OCI-LY7 (cell line): ENCODE results near the gene KCNQ1.

ENCODE experiments used
- CTCF ChIP-seq: fragments of 200-600 bp; sonication (generic); conservative IDR thresholded peaks from 2 replicates; pipeline ENCODE4 v1.5.1; 2014; ENCODE audit warnings: mild to moderate bottlenecking, antibody characterized with exemption, low read length, moderate library complexity, mixed read lengths
- EZH2phosphoT487 ChIP-seq: fragments of 200-600 bp; sonication (generic); IDR thresholded peaks from 2 replicates; pipeline ENCODE4 v1.6.1; 2018; ENCODE audit warnings: low read depth, borderline replicate concordance, mild to moderate bottlenecking, mixed run types, antibody characterized with exemption, low read length, moderate library complexity, mixed read lengths

- TF ChIP-seq EZH2phosphoT487 (no peak), CTCF (no peak)
These were observed 258.7 kb downstream of the KCNQ1 start for GRCh38 chr11:2703363-2704141.
